Testis (tissue), 3 donors: ENCODE measurements around the gene ATG16L1. TPM values are rescaled to one million over a fixed set of nuclear protein-coding genes. Genes with fewer than 3 reads are reported as not detected.
A peak's percentile ranks its signal among the peaks of the same experiment; 100 is the strongest.

ENCODE experiments used
- DNase-seq: peaks from one replicate; pipeline ENCODE4 v3.0.0-alpha.2; 2019
- H3K27ac ChIP-seq, 2 donors: fragments of 200-600 bp; sonication (generic); one replicate each; pipeline ENCODE4 v1.5.1; 2019
- H3K27me3 ChIP-seq: fragments of 200-600 bp; sonication (generic); one replicate; pipeline ENCODE4 v1.5.1; 2019
- H3K36me3 ChIP-seq: fragments of 200-600 bp; sonication (generic); one replicate; pipeline ENCODE4 v1.5.1; 2017; ENCODE audit warnings: low read depth; ENCODE audit errors: missing control alignments
- H3K4me1 ChIP-seq: fragments of 200-600 bp; sonication (generic); one replicate; pipeline ENCODE4 v1.5.1; 2019
- H3K4me3 ChIP-seq, 2 donors: fragments of 200-600 bp; sonication (generic); one replicate each; pipeline ENCODE4 v1.5.1; 2017 to 2019
- H3K9me3 ChIP-seq: fragments of 200-600 bp; sonication (generic); one replicate; pipeline ENCODE4 v1.5.1; 2017
- POLR2A ChIP-seq: fragments of 450-650 bp; IDR thresholded peaks from one replicate; pipeline ENCODE4 v1.6.1; 2017; ENCODE audit warnings: antibody characterized with exemption, mild to moderate bottlenecking, moderate library complexity
- WGBS, 2 donors: methylation state at CpG; one replicate each; pipeline ENCODE4 v1.1.5; 2018; 5-methylcytosine and 5-hydroxymethylcytosine counted together
- intact Hi-C: fragments of 100-400 bp; cut with DNase I; formaldehyde crosslinking; loops from one replicate; pipeline ENCODE4 v1.15.1; 2023; ENCODE audit warnings: low total_unique reads
- polyA plus RNA-seq: library from polyadenylated mRNA; stranded (reverse); fragments of 350-450 nt; fragmentation: Illumina TruSeq; extraction: RNeasy Lipid Tissue Mini Kit (QIAGEN cat#74804); gene quantifications from one replicate; pipeline ENCODE4 v1.2.3, GENCODE V29; 2014; ENCODE audit warnings: low read depth, low replicate concordance; ENCODE audit not compliant: insufficient read depth
- total RNA-seq, 2 donors: library from RNA; depleted of rRNA; stranded (reverse); fragments of >200 nt; gene quantifications; one replicate each; pipeline ENCODE4 v1.2.3, GENCODE V29; 2016
- TF ChIP-seq, protein P1 (sequence below), 3 experiments: fragments of 450-650 bp in 2 of 3; fragments of 200-600 bp in 1 of 3; sonication (generic) in 1 of 3; IDR thresholded peaks; one replicate each; pipeline ENCODE4 v1.5.1; 2016 to 2019; ENCODE audit warnings: antibody characterized with exemption in 3 of 3, mild to moderate bottlenecking in 2 of 3, moderate library complexity in 1 of 3

ATG16L1 gene
- total and polyA plus RNA-seq, 3 donors from 2014 or later = 37.3 to 53.1 (median 47.2) TPM

DNA sequence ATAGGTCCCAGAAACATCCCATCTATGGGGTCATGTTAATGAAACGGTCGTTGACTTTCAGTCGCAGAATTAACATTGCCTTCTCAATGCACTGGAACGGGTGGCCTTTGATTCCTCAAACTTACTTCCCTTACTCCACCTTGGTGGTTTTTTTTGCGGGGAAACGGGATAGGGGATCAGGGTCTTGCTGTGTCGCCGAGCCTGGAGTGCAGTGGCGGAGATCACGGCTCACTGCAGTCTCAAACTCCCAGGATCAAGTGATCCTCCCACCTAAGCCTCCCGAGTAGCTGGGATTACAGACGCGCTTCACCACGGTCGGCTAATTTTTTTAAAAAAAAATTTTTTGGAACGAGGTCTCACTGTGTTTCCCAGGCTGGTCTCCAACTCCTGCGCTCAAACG lies 754 bp downstream of the ATG16L1 start:
- peak overlapping the region in 1 of 2 donors; percentile 85 for H3K27ac ChIP-seq
- TF ChIP-seq, protein P1, sequence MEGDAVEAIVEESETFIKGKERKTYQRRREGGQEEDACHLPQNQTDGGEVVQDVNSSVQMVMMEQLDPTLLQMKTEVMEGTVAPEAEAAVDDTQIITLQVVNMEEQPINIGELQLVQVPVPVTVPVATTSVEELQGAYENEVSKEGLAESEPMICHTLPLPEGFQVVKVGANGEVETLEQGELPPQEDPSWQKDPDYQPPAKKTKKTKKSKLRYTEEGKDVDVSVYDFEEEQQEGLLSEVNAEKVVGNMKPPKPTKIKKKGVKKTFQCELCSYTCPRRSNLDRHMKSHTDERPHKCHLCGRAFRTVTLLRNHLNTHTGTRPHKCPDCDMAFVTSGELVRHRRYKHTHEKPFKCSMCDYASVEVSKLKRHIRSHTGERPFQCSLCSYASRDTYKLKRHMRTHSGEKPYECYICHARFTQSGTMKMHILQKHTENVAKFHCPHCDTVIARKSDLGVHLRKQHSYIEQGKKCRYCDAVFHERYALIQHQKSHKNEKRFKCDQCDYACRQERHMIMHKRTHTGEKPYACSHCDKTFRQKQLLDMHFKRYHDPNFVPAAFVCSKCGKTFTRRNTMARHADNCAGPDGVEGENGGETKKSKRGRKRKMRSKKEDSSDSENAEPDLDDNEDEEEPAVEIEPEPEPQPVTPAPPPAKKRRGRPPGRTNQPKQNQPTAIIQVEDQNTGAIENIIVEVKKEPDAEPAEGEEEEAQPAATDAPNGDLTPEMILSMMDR (IDR thresholded peaks at IDR 0.05) = no peak
- TF ChIP-seq POLR2A = no peak
- no peaks in the 10 kb centered on the region for H3K9me3 ChIP-seq
- peak overlapping the region; percentile 96 to 99 for H3K4me3 ChIP-seq
- 0 to 2% methylated on average over 18 of the region's 18 CpGs for WGBS, 2 donors
- H3K36me3 ChIP-seq = no peaks in the 10 kb centered on the region
- peaks cover 10% of the 10 kb centered on the region for H3K4me1 ChIP-seq
- no peaks in the 10 kb centered on the region for H3K27me3 ChIP-seq
- no peak for DNase-seq
- intact Hi-C loops = loop anchor here (5.0 to 10.0 kb wide), 2 partner anchors 400 to 647 kb away; no protein-coding TSS in a partner anchor

DNA sequence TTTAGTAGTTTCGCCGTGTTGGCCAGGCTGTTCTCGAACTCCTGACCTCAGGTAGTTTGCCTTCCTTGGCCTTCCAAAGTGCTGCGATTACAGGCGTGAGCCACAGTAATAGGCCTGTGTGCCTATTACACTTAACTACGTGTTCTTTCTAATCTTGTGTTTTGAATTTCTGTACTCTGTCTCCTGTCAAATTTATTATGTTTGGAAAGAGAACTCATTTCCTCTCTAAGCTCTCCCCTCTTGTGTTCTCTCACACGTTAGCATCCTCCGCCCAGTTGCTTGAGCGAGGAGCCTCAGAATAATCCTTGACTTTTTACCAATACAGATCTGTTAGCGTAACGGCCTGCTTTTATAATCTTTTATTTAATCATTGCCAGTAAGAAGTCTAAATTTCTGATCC lies 3.7 kb downstream of the ATG16L1 start:
- no peak for DNase-seq
- no peaks in the 10 kb centered on the region for H3K27me3 ChIP-seq
- no peaks in the 10 kb centered on the region for H3K9me3 ChIP-seq
- no peaks in the 10 kb centered on the region for H3K36me3 ChIP-seq
- H3K27ac ChIP-seq = no peak overlapping the region
- 83 to 86% methylated on average over 11 of the region's 11 CpGs for WGBS, 2 donors
- no peak overlapping the region for H3K4me3 ChIP-seq
- peaks cover 10% of the 10 kb centered on the region for H3K4me1 ChIP-seq
- intact Hi-C loops = loop anchor here (10.0 kb wide), 1 partner anchor 650 kb away; no protein-coding TSS in a partner anchor
- TF ChIP-seq, protein P1 (IDR thresholded peaks at IDR 0.05) = no peak
- no peak for TF ChIP-seq POLR2A

DNA sequence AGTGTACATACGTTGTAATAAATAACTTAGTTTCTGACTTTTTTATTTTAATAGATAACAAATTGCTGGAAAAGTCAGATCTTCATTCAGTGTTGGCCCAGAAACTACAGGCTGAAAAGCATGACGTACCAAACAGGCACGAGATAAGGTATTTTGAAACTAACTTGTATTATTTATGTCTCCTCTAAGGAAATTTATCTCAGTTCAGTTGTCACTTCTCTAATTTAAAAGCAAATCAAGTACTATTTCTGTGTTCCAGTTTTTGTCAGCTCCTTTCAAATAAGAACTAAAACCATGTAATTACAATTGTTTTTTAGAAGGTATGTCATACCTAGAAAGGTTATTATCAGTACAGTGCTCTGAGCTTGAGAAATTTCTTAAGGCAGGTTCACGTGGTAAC lies 4.6 kb downstream of the ATG16L1 start:
- DNase-seq = no peak
- no peaks in the 10 kb centered on the region for H3K27me3 ChIP-seq
- no peak overlapping the region for H3K27ac ChIP-seq
- H3K4me1 ChIP-seq = peaks cover 6% of the 10 kb centered on the region
- no peaks in the 10 kb centered on the region for H3K36me3 ChIP-seq
- H3K9me3 ChIP-seq = no peaks in the 10 kb centered on the region
- TF ChIP-seq, protein P1 (IDR thresholded peaks at IDR 0.05) = no peak
- TF ChIP-seq POLR2A = no peak
- WGBS, 2 donors = 68 to 82% methylated on average over 4 of the region's 4 CpGs
- no peak overlapping the region for H3K4me3 ChIP-seq
- intact Hi-C loops = loop anchor here (10.0 kb wide), 1 partner anchor 651 kb away; no protein-coding TSS in a partner anchor

DNA sequence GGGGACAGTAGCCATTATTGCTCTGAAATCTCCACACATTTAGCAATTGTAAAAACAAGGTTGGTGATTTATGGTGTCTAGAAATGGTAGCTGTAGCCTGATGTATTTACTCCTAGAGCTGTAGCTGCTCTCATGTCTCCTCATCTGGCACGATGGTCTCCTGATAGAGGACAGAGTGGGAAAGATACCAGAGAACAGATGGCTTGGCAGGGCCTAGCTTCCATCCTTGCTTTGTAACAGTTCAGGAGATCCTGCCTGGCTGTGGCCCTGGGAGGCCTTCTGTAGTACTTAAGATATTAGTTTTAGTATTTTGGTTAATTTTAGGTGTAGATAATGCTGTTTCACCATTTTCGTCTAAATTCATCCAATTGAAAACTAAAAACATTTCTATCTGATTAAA lies 6.7 kb downstream of the ATG16L1 start:
- no peak for DNase-seq
- intact Hi-C loops = loop anchor here (10.0 kb wide), 1 partner anchor 653 kb away; no protein-coding TSS in a partner anchor
- Histone ChIP-seq H3K27ac (no peak overlapping the region), H3K4me1 (no peaks in the 10 kb centered on the region), H3K4me3 (no peak overlapping the region), H3K9me3 (no peaks in the 10 kb centered on the region), H3K27me3 (no peaks in the 10 kb centered on the region), H3K36me3 (no peaks in the 10 kb centered on the region)
- 79 to 92% methylated on average over 2 of the region's 2 CpGs for WGBS, 2 donors
- TF ChIP-seq POLR2A = no peak
- TF ChIP-seq, protein P1 (IDR thresholded peaks at IDR 0.05) = no peak

DNA sequence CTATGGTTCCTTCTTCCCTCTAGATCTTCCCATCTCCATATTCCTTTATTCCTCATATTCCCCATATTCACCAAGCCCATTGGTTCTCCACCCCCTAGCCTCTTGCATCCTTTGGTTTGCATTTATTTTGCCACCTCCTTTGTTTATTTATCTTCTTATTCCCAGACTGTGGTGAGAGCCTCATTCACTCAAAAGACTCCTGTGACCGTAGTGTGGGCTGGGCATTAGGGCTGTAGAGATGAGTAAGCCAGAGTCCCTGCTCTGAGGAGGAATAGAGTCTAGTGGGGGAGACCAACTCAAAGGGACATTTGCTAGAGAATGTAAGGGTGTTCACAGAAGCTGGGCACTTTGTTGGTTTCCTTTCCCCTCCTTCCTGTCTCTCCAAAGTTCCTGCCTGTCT lies 8.3 kb downstream of the ATG16L1 start:
- no peak for DNase-seq
- WGBS, 2 donors = 92 to 94% methylated on average over 1 of the region's 1 CpG
- intact Hi-C loops = loop anchor here (10.0 kb wide), 2 partner anchors 95 to 655 kb away; partner anchors contain the start of gene DGKD
- Histone ChIP-seq H3K27me3 (no peaks in the 10 kb centered on the region), H3K36me3 (no peaks in the 10 kb centered on the region), H3K27ac (no peak overlapping the region), H3K9me3 (no peaks in the 10 kb centered on the region), H3K4me3 (no peak overlapping the region), H3K4me1 (no peaks in the 10 kb centered on the region)
- no peak for TF ChIP-seq POLR2A
- TF ChIP-seq, protein P1 (IDR thresholded peaks at IDR 0.05) = no peak
